ENCODE data around the gene MACROH2A1. TPM values are rescaled to one million over a fixed set of nuclear protein-coding genes. Genes with fewer than 3 reads are reported as not detected.

MACROH2A1 gene
- 117 and 129 TPM in 2 replicates for polyA plus RNA-seq (2011; rRNA removed)
- polyA minus RNA-seq (2011; rRNA and poly(A)+ RNA removed), result 125 and 142 TPM in 2 replicates

- no peak for DNase-seq (ENCODE audit: low read depth, low spot score)
- POLR2A ChIA-PET, result interaction anchor here (0.9 to 1.2 kb wide), 2 partner anchors 45 to 91 kb away, joined by 3 read pairs; no protein-coding TSS in a partner anchor
These were observed at the start of gene MACROH2A1 for GRCh38 chr5:135398855-135399793. Gene MACROH2A1 (minus strand): TSS chr5:135399231. CDS start chr5:135389093, 10,138 bp downstream.

GRCh38 chr5:135448071-135448739, 49.2 kb upstream of the MACROH2A1 start:
- POLR2A ChIA-PET, result interaction anchor here (1.4 kb wide), 1 partner anchor 10 kb away, joined by 5 read pairs; no protein-coding TSS in a partner anchor
- Histone ChIP-seq H3K9me3 (ENCODE audit: control insufficient read depth, insufficient read depth, low read length) (peaks cover 6% of the 10 kb centered on the region; the same call in 1 of the 2 replicates), H3K27me3 (ENCODE audit: control insufficient read depth, insufficient read depth, low read length) (peaks cover 39% of the 10 kb centered on the region), H3K27ac (ENCODE audit: low read depth, low read length) (no peak overlapping the region), H3K4me3 (ENCODE audit: low read depth, low read length) (no peak overlapping the region)
- DNase-seq (ENCODE audit: low read depth, low spot score), result no peak
- no peak for TF ChIP-seq CTCF (IDR thresholded peaks at IDR 0.05; ENCODE audit: low read depth, low read length)
- CTCF ChIA-PET, result interaction anchor here (0.9 to 5.1 kb wide), 5 partner anchors 10 to 117 kb away, joined by 3 to 30 read pairs (median 4); no protein-coding TSS in a partner anchor

More at GRCh38 chr5:135398855-135399793, at the start of gene MACROH2A1:
- Histone ChIP-seq H3K9me3 (ENCODE audit: control insufficient read depth, insufficient read depth, low read length) (peaks cover 4% of the 10 kb centered on the region; the same call in 1 of the 2 replicates), H3K4me3 (ENCODE audit: low read depth, low read length) (peak within 1 kb of the TSS; percentile 81), H3K27me3 (ENCODE audit: control insufficient read depth, insufficient read depth, low read length) (no peaks in the 10 kb centered on the region), H3K27ac (ENCODE audit: low read depth, low read length) (peak within 1 kb of the TSS; percentile 81)
- CTCF ChIA-PET, result interaction anchor here (0.9 kb wide), 1 partner anchor 27 kb away, joined by 3 read pairs; no protein-coding TSS in a partner anchor
- no peak for TF ChIP-seq CTCF (IDR thresholded peaks at IDR 0.05; ENCODE audit: low read depth, low read length)

GRCh38 chr5:135447298-135447929, 48.4 kb upstream of the MACROH2A1 start, which contains the start of gene DCANP1:
Gene DCANP1 (minus strand): TSS chr5:135447348. CDS start chr5:135447108, 240 bp downstream.
- CTCF ChIA-PET, result interaction anchor here (1.6 to 5.1 kb wide), 2 partner anchors 11 to 114 kb away, joined by 3 to 30 read pairs; no protein-coding TSS in a partner anchor
- no peak for DNase-seq (ENCODE audit: low read depth, low spot score)

GRCh38 chr5:135446615-135447014, 47.6 kb upstream of the MACROH2A1 start:
- ChIA-PET POLR2A (no interaction called here), CTCF (interaction anchor here (1.1 to 5.1 kb wide), 2 partner anchors 11 to 20 kb away, joined by 4 to 30 read pairs; no protein-coding TSS in a partner anchor)
- TF ChIP-seq CTCF (IDR thresholded peaks at IDR 0.05; ENCODE audit: low read depth, low read length), result no peak

More at GRCh38 chr5:135447298-135447929, 48.4 kb upstream of the MACROH2A1 start, which contains the start of gene DCANP1:
- H3K27me3 ChIP-seq (ENCODE audit: control insufficient read depth, insufficient read depth, low read length), result peaks cover 35% of the 10 kb centered on the region
- H3K27ac ChIP-seq (ENCODE audit: low read depth, low read length), result no peak within 1 kb of the TSS
- H3K4me3 ChIP-seq (ENCODE audit: low read depth, low read length), result no peak within 1 kb of the TSS
- peaks cover 6% of the 10 kb centered on the region; the same call in 1 of the 2 replicates for H3K9me3 ChIP-seq (ENCODE audit: control insufficient read depth, insufficient read depth, low read length)
- POLR2A ChIA-PET, result no interaction called here
- TF ChIP-seq CTCF (IDR thresholded peaks at IDR 0.05; ENCODE audit: low read depth, low read length), result no peak

More at GRCh38 chr5:135446615-135447014, 47.6 kb upstream of the MACROH2A1 start:
- peaks cover 27% of the 10 kb centered on the region for H3K27me3 ChIP-seq (ENCODE audit: control insufficient read depth, insufficient read depth, low read length)
- peaks cover 6% of the 10 kb centered on the region; the same call in 1 of the 2 replicates for H3K9me3 ChIP-seq (ENCODE audit: control insufficient read depth, insufficient read depth, low read length)
- no peak for DNase-seq (ENCODE audit: low read depth, low spot score)
- H3K4me3 ChIP-seq (ENCODE audit: low read depth, low read length), result no peak overlapping the region
- H3K27ac ChIP-seq (ENCODE audit: low read depth, low read length), result no peak overlapping the region

All from AG04450 (cell line).